HepG2 (cell line): ENCODE data around the gene ST6GALNAC2. TPM values are rescaled to one million over a fixed set of nuclear protein-coding genes. Genes with fewer than 3 reads are reported as not detected.
A peak's percentile ranks its signal among the peaks of the same experiment; 100 is the strongest.

Source experiments
- GZF1 ChIP-seq: sonication (generic); formaldehyde crosslinking; IDR thresholded peaks from 2 replicates; pipeline ENCODE4 v1.5.1; 2020; ENCODE audit warnings: mild to moderate bottlenecking, missing genetic modification reagents
- MAZ ChIP-seq, 2 experiments: sonication (generic) in 1 of 2; formaldehyde crosslinking in 1 of 2; IDR thresholded peaks; 2 replicates each; pipeline versions ENCODE4 v1.5.0 to v1.6.1; 2012 to 2020; ENCODE audit warnings: low read depth in 2 of 2, mild to moderate bottlenecking in 2 of 2, borderline replicate concordance in 1 of 2, improper control_type of control experiment in 1 of 2, low read length in 1 of 2, missing genetic modification reagents in 1 of 2, moderate library complexity in 1 of 2
- MTF2 ChIP-seq: sonication (generic); formaldehyde crosslinking; IDR thresholded peaks from 2 replicates; pipeline ENCODE4 v1.5.0; 2020; ENCODE audit warnings: missing genetic modification reagents, borderline replicate concordance
- NR2C2 ChIP-seq: sonication (generic); formaldehyde crosslinking; IDR thresholded peaks from 2 replicates; pipeline ENCODE4 v1.4.0; 2020; ENCODE audit warnings: missing genetic modification reagents, mild to moderate bottlenecking, moderate library complexity, borderline replicate concordance
- PRMT3 ChIP-seq: sonication (generic); formaldehyde crosslinking; IDR thresholded peaks from 2 replicates; pipeline ENCODE4 v1.8.1; 2022; ENCODE audit warnings: low read depth, mild to moderate bottlenecking, moderate library complexity, missing genetic modification reagents, borderline replicate concordance
- RARG ChIP-seq: sonication (generic); formaldehyde crosslinking; IDR thresholded peaks from 2 replicates; pipeline ENCODE4 v1.4.0; 2020; ENCODE audit warnings: low read depth, mild to moderate bottlenecking, missing genetic modification reagents
- SRSF9 ChIP-seq: fragments of 200-400 bp; formaldehyde crosslinking; IDR thresholded peaks from 2 replicates; pipeline ENCODE4 v1.6.1; 2018; ENCODE audit warnings: borderline replicate concordance, mild to moderate bottlenecking, low read depth, low read length; ENCODE audit not compliant: insufficient read depth, poor library complexity, severe bottlenecking
- WIZ ChIP-seq: sonication (generic); formaldehyde crosslinking; IDR thresholded peaks from 2 replicates; pipeline ENCODE4 v1.5.1; 2020; ENCODE audit warnings: mild to moderate bottlenecking, missing genetic modification reagents
- ZMYM2 ChIP-seq: sonication (generic); formaldehyde crosslinking; IDR thresholded peaks from 2 replicates; pipeline ENCODE4 v1.8.0; 2022; ENCODE audit warnings: mild to moderate bottlenecking, missing genetic modification reagents
- ZNF230 ChIP-seq: sonication (generic); formaldehyde crosslinking; IDR thresholded peaks from 2 replicates; pipeline ENCODE4 v1.4.0; 2020; ENCODE audit warnings: mild to moderate bottlenecking, missing genetic modification reagents
- ZNF703 ChIP-seq: sonication (generic); formaldehyde crosslinking; IDR thresholded peaks from 2 replicates; pipeline ENCODE4 v1.5.1; 2020; ENCODE audit warnings: missing genetic modification reagents, mild to moderate bottlenecking, moderate library complexity, borderline replicate concordance
- polyA plus RNA-seq, 8 experiments: library from polyadenylated mRNA; depleted of rRNA in 3 of 8; stranded (reverse) in 7 of 8; unstranded in 1 of 8; fragments of >200 nt; fragmentation: Illumina TruSeq in 4 of 8; extraction: Trizol in 4 of 8; gene quantifications; 2 replicates each; pipeline versions ENCODE4 v1.2.1 to v1.2.3, GENCODE V29; 2011 to 2016; ENCODE audit warnings: low read depth in 4 of 8, missing spikeins in 1 of 8, mixed read lengths in 1 of 8; ENCODE audit not compliant: insufficient read depth in 1 of 8
- total RNA-seq, 5 experiments: library from RNA; depleted of rRNA; stranded (reverse); fragments of >200 nt; fragmentation: Illumina TruSeq; extraction: Trizol; gene quantifications; 2 replicates each; pipeline ENCODE4 v1.2.3, GENCODE V29; 2016; ENCODE audit warnings: low read depth in 1 of 5
- TF ChIP-seq, protein P1 (sequence below): sonication (generic); formaldehyde crosslinking; IDR thresholded peaks from 2 replicates; pipeline ENCODE4 v1.8.1; 2023; ENCODE audit warnings: mild to moderate bottlenecking, missing genetic modification reagents, borderline replicate concordance
- TF ChIP-seq, protein P2 (sequence below), 2 experiments: fragments of 450-650 bp in 1 of 2; sonication (generic) in 1 of 2; formaldehyde crosslinking in 1 of 2; IDR thresholded peaks; 2 replicates each; pipeline versions ENCODE4 v1.6.1 to v1.8.0; 2016 to 2022; ENCODE audit warnings: antibody characterized with exemption in 1 of 2, mild to moderate bottlenecking in 1 of 2, missing genetic modification reagents in 1 of 2

ST6GALNAC2 gene
- total and polyA plus RNA-seq, 2 of the 13 experiments (the other 11 are each of a cell fraction or from before 2014, with no cell fraction given) = 0.12 to 0.49 TPM

- TF ChIP-seq ZNF230 (CRISPR knock-in tag) = no peak
- TF ChIP-seq MTF2 (CRISPR knock-in tag) = no peak
- TF ChIP-seq ZNF703 = no peak
- TF ChIP-seq RARG (CRISPR knock-in tag) = no peak
- TF ChIP-seq, protein P1, sequence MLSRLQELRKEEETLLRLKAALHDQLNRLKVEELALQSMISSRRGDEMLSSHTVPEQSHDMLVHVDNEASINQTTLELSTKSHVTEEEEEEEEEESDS (CRISPR knock-in tag) = no peak
- TF ChIP-seq ZMYM2 (CRISPR knock-in tag) = no peak
- TF ChIP-seq SRSF9 = no peak
- no peak for TF ChIP-seq MAZ (IDR thresholded peaks at IDR 0.05; ENCODE audit: borderline replicate concordance, low read depth, low read length)
- TF ChIP-seq MAZ (CRISPR knock-in tag; IDR thresholded peaks at IDR 0.05; ENCODE audit: low read depth) = no peak
- TF ChIP-seq, protein P2, sequence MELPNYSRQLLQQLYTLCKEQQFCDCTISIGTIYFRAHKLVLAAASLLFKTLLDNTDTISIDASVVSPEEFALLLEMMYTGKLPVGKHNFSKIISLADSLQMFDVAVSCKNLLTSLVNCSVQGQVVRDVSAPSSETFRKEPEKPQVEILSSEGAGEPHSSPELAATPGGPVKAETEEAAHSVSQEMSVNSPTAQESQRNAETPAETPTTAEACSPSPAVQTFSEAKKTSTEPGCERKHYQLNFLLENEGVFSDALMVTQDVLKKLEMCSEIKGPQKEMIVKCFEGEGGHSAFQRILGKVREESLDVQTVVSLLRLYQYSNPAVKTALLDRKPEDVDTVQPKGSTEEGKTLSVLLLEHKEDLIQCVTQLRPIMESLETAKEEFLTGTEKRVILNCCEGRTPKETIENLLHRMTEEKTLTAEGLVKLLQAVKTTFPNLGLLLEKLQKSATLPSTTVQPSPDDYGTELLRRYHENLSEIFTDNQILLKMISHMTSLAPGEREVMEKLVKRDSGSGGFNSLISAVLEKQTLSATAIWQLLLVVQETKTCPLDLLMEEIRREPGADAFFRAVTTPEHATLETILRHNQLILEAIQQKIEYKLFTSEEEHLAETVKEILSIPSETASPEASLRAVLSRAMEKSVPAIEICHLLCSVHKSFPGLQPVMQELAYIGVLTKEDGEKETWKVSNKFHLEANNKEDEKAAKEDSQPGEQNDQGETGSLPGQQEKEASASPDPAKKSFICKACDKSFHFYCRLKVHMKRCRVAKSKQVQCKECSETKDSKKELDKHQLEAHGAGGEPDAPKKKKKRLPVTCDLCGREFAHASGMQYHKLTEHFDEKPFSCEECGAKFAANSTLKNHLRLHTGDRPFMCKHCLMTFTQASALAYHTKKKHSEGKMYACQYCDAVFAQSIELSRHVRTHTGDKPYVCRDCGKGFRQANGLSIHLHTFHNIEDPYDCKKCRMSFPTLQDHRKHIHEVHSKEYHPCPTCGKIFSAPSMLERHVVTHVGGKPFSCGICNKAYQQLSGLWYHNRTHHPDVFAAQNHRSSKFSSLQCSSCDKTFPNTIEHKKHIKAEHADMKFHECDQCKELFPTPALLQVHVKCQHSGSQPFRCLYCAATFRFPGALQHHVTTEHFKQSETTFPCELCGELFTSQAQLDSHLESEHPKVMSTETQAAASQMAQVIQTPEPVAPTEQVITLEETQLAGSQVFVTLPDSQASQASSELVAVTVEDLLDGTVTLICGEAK (IDR thresholded peaks at IDR 0.05) = no peak
- TF ChIP-seq, protein P2 (CRISPR knock-in tag; IDR thresholded peaks at IDR 0.05) = no peak
- no peak for TF ChIP-seq PRMT3
- no peak for TF ChIP-seq WIZ (CRISPR knock-in tag)
- TF ChIP-seq GZF1 (CRISPR knock-in tag) = no peak
- TF ChIP-seq NR2C2 = peak; percentile 23; the same call in 1 of the 2 replicates
Observed at GRCh38 chr17:76527430-76528111, 58.1 kb downstream of the ST6GALNAC2 start (continued).
